Loucy (cell line): ENCODE measurements around the gene PRXL2B.

Experiments used
- CTCF ChIP-seq: fragments of 200-600 bp; sonication (generic); conservative IDR thresholded peaks from 2 replicates; pipeline ENCODE4 v1.5.1; 2014; ENCODE audit warnings: mild to moderate bottlenecking, antibody characterized with exemption, low read length
- EZH2phosphoT487 ChIP-seq: fragments of 200-600 bp; IDR thresholded peaks from 2 replicates; pipeline ENCODE4 v1.6.1; 2018; ENCODE audit warnings: antibody characterized with exemption, mild to moderate bottlenecking, moderate library complexity, borderline replicate concordance

GRCh38 chr1:2569060-2569459 lies 17.5 kb upstream of the PRXL2B start:
- TF ChIP-seq CTCF: no peak
- TF ChIP-seq EZH2phosphoT487: no peak
